Mucosa of stomach (tissue), 1 donor: ENCODE data around the gene LPAR6.
"Not testable (repeated sequence)": the region's sequence is repeated elsewhere in the genome, so short reads cannot be mapped to it uniquely, and the experiment has no call there.

Experiments
- H3K27me3 ChIP-seq: one replicate; pipeline ENCODE4 v1.7.0; 2013; ENCODE audit warnings: mild to moderate bottlenecking, low read length; ENCODE audit not compliant: control insufficient read depth, insufficient read depth
- H3K36me3 ChIP-seq: one replicate; pipeline ENCODE4 v1.7.0; 2013; ENCODE audit warnings: low read length; ENCODE audit not compliant: control insufficient read depth, insufficient read depth
- H3K4me1 ChIP-seq: one replicate; pipeline ENCODE4 v1.7.0; 2013; ENCODE audit warnings: mild to moderate bottlenecking, low read length; ENCODE audit not compliant: control insufficient read depth, insufficient read depth
- H3K4me3 ChIP-seq: one replicate; pipeline ENCODE4 v1.7.0; 2013; ENCODE audit warnings: low read length
- H3K9ac ChIP-seq: one replicate; pipeline ENCODE4 v1.7.0; 2013; ENCODE audit warnings: mild to moderate bottlenecking, low read length, moderate library complexity
- H3K9me3 ChIP-seq: one replicate; pipeline ENCODE4 v1.7.0; 2013; ENCODE audit warnings: mild to moderate bottlenecking, low read length, moderate library complexity; ENCODE audit not compliant: control insufficient read depth
- donor health status: Pancreatic carcinoma.

The LPAR6 gene, protein sequence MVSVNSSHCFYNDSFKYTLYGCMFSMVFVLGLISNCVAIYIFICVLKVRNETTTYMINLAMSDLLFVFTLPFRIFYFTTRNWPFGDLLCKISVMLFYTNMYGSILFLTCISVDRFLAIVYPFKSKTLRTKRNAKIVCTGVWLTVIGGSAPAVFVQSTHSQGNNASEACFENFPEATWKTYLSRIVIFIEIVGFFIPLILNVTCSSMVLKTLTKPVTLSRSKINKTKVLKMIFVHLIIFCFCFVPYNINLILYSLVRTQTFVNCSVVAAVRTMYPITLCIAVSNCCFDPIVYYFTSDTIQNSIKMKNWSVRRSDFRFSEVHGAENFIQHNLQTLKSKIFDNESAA

GRCh38 chr13:48412881-48413351, at the start of gene LPAR6:
Gene LPAR6 (minus strand): TSS chr13:48413113. CDS start chr13:48412423, 690 bp downstream.
- Histone ChIP-seq H3K36me3 (no peaks in the 10 kb centered on the region), H3K9ac (peak within 1 kb of the TSS; percentile 87), H3K9me3 (no peaks in the 10 kb centered on the region), H3K4me1 (no peaks in the 10 kb centered on the region), H3K4me3 (peak within 1 kb of the TSS; percentile 65), H3K27me3 (no peaks in the 10 kb centered on the region)

DNA sequence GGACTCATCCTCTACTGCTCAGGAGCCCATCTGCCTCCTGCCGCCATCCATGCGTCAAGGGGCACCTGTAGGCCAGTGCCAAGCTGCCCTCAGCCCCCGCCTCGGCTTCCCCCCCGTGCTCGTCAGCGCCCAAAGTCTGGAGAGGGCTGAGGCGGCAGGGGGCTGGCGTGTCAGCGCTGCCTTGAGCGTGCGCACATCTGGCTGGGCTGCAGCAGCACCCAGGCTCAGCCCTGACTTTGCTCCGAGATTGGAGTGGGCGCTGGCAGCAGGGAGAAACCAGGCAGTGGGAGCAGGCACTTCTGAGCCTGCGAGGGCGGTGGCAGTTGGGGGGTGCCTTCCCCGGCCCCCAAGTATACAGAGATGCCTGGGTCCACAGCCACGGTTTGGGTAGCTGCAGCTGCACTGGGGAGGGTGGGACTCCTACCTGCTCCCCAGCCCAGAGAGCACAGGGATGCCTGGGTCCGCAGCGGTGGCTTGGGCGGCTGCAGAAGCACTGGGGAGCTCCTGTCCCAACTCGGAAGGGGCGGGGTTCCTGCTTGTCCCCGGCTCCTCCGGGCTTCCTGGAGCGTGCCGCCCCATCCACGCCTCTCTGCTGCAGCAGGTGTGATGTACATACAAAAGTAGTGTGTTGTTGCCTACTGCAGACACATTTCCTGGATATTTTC, 44.8 kb upstream of the LPAR6 start:
- H3K9ac ChIP-seq = no peak overlapping the region
- H3K36me3 ChIP-seq = no peaks in the 10 kb centered on the region
- no peaks in the 10 kb centered on the region for H3K27me3 ChIP-seq
- no peaks in the 10 kb centered on the region for H3K4me1 ChIP-seq
- H3K4me3 ChIP-seq = no peak overlapping the region
- H3K9me3 ChIP-seq = no peaks in the 10 kb centered on the region

DNA sequence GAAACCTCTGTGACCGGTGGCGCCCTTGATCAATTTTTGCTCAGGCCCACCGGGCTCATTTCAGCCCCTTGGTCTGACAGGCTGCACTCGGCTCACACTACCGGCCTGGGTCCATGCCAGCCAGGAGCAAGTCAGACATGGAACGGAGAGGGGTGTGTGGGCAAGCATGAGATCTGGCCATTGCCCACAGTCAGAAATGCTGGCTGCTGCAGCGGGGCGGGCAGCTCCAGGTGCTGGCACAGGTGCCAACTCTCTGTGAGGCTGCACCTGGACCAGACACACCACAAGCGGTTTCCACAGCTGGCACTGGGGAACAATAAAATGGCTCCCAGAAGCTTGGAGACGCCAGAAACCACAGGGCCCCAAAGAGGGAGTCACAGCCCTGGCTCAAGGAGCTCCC, 43.6 kb upstream of the LPAR6 start:
- H3K9ac ChIP-seq = no peak overlapping the region
- H3K4me1 ChIP-seq = no peaks in the 10 kb centered on the region
- no peak overlapping the region for H3K4me3 ChIP-seq
- H3K36me3 ChIP-seq = no peaks in the 10 kb centered on the region
- H3K9me3 ChIP-seq = no peaks in the 10 kb centered on the region
- H3K27me3 ChIP-seq = no peaks in the 10 kb centered on the region

DNA sequence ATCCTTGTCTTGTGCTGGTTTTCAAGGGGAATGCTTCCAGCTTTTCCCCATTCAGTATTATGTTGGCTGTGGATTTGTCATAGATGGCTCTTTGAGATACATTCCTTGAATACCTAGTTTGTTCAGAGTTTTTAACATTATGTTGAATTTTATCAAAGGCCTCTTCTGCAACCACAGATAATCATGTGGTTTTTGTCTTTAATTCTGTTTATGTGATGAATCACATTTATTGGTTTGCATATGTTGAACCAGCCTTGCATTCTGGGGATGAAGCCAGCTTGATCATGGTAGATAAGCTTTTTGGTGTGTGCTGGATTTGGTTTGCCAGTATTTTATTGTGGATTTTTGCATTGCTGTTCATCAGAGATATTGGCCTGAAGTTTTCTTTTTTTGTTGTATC, 38.3 kb upstream of the LPAR6 start:
- not testable (repeated sequence) for H3K9me3 ChIP-seq, H3K27me3 ChIP-seq, H3K4me3 ChIP-seq, H3K4me1 ChIP-seq, H3K36me3 ChIP-seq, H3K9ac ChIP-seq

GRCh38 chr13:48449656-48450055, 36.7 kb upstream of the LPAR6 start:
- no peaks in the 10 kb centered on the region for H3K27me3 ChIP-seq
- no peak overlapping the region for H3K9ac ChIP-seq
- H3K9me3 ChIP-seq = no peaks in the 10 kb centered on the region
- no peaks in the 10 kb centered on the region for H3K4me1 ChIP-seq
- H3K36me3 ChIP-seq = no peaks in the 10 kb centered on the region
- no peak overlapping the region for H3K4me3 ChIP-seq

DNA sequence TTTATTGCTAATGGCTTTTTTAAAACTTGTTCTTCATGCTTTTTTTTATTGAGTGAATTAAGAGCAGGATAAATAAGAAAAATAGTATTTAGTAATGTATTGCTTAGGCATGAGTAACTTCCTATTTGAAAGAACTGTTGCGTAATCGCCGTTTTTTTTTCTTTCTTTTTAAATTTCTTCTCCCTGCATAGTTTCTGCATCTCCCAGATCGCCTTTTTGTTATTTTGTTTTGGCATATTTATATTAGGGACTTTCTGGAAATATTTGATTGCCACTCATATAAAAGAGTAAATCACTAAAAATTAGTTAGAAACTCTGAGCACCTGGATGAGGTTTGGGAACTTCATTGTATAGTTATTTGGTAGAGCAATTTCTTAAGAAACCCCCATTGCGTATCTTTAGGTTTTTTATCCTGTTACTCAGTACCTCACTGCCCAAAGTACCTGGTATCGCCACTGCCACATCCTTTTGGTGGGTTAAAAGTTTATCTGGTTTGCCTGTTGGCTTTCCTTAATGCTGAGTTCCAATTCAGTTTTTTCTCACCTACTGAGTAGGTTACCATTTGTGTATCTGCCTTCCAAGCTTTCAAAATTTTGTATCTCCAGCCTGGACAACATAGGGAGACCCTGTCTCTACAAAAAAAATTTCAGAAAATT, 36.2 kb upstream of the LPAR6 start:
- Histone ChIP-seq H3K36me3 (no peaks in the 10 kb centered on the region), H3K4me1 (no peaks in the 10 kb centered on the region), H3K27me3 (no peaks in the 10 kb centered on the region), H3K4me3 (no peak overlapping the region), H3K9ac (no peak overlapping the region), H3K9me3 (no peaks in the 10 kb centered on the region)

DNA sequence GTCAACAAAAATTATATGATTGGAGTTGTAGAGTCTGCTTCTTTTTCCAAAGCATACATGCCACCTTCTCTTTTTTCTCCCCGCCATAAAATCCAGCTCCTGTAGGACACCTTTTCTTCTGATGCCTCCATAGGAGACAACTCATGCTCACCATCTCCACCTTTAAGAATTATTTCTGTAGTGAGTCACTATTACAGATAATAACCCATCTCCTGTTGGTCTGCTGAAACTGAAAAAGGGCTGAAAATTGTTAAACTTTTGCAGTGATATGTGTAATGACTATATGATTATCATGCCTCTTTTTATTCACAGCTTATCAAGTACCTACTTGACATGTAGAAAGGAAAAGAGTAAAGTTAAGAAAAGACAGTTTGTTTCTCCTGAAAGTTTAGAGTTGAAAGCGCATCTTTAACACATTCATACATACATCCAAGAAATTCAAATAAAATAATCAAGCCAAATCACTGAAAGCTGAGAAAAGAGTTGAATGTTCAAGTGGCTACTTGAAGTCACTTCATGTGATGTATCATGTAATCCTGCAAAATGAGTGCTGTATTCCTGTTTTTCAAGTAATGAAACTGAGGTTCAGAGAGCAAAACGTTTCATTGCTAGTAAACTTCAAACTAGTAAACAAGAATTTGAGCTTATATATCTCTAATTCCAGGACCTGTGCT, 35.5 kb upstream of the LPAR6 start:
- H3K9ac ChIP-seq = no peak overlapping the region
- no peaks in the 10 kb centered on the region for H3K27me3 ChIP-seq
- H3K4me1 ChIP-seq = no peaks in the 10 kb centered on the region
- no peaks in the 10 kb centered on the region for H3K36me3 ChIP-seq
- no peaks in the 10 kb centered on the region for H3K9me3 ChIP-seq
- no peak overlapping the region for H3K4me3 ChIP-seq

GRCh38 chr13:48446464-48446863, 33.6 kb upstream of the LPAR6 start:
- no peak overlapping the region for H3K9ac ChIP-seq
- H3K4me3 ChIP-seq = no peak overlapping the region
- H3K9me3 ChIP-seq = no peaks in the 10 kb centered on the region
- no peaks in the 10 kb centered on the region for H3K4me1 ChIP-seq
- no peaks in the 10 kb centered on the region for H3K36me3 ChIP-seq
- H3K27me3 ChIP-seq = no peaks in the 10 kb centered on the region

GRCh38 chr13:48443442-48444208, 30.7 kb upstream of the LPAR6 start:
- H3K27me3 ChIP-seq = no peaks in the 10 kb centered on the region
- no peaks in the 10 kb centered on the region for H3K9me3 ChIP-seq
- H3K9ac ChIP-seq = no peak overlapping the region
- H3K36me3 ChIP-seq = no peaks in the 10 kb centered on the region
- no peak overlapping the region for H3K4me3 ChIP-seq
- H3K4me1 ChIP-seq = no peaks in the 10 kb centered on the region

- Histone ChIP-seq H3K9ac (no peak overlapping the region), H3K4me1 (peaks cover 23% of the 10 kb centered on the region), H3K36me3 (no peaks in the 10 kb centered on the region), H3K9me3 (no peaks in the 10 kb centered on the region), H3K4me3 (no peak overlapping the region), H3K27me3 (no peaks in the 10 kb centered on the region)
Measured at GRCh38 chr13:48437371-48437770, 24.5 kb upstream of the LPAR6 start.

GRCh38 chr13:48436661-48437288, 23.9 kb upstream of the LPAR6 start:
- Histone ChIP-seq H3K9ac (peak overlapping the region; percentile 24), H3K27me3 (no peaks in the 10 kb centered on the region), H3K9me3 (no peaks in the 10 kb centered on the region), H3K4me1 (peaks cover 29% of the 10 kb centered on the region), H3K36me3 (no peaks in the 10 kb centered on the region), H3K4me3 (no peak overlapping the region)
